Measurements from ENCODE around the gene GLYATL1.

Gene GLYATL1

GRCh38 chr11:58914821-58915543 lies 24.3 kb upstream of the GLYATL1 start:
- Histone ChIP-seq H3K4me1 (ENCODE audit: control insufficient read depth in 1 of 2, insufficient read depth in 1 of 2, low read depth in 1 of 2, low read length in 1 of 2) (no peaks in the 10 kb centered on the region), H3K27me3 (no peaks in the 10 kb centered on the region), H3K27ac (no peak overlapping the region), H3K36me3 (no peaks in the 10 kb centered on the region), H3K9me3 (no peaks in the 10 kb centered on the region), H3K4me3 (ENCODE audit: low read depth in 1 of 2, low read length in 1 of 2) (no peak overlapping the region)
- no peak for TF ChIP-seq CTCF (IDR thresholded peaks at IDR 0.05)

- Histone ChIP-seq H3K9me3 (no peaks in the 10 kb centered on the region), H3K27ac (no peak overlapping the region), H3K4me1 (ENCODE audit: control insufficient read depth in 1 of 2, insufficient read depth in 1 of 2, low read depth in 1 of 2, low read length in 1 of 2) (no peaks in the 10 kb centered on the region), H3K4me3 (ENCODE audit: low read depth in 1 of 2, low read length in 1 of 2) (no peak overlapping the region), H3K27me3 (no peaks in the 10 kb centered on the region), H3K36me3 (no peaks in the 10 kb centered on the region)
- TF ChIP-seq CTCF (IDR thresholded peaks at IDR 0.05): no peak
These were observed 22.7 kb upstream of the GLYATL1 start for GRCh38 chr11:58916637-58917036.

GRCh38 chr11:58917159-58917783 lies 22.0 kb upstream of the GLYATL1 start:
- no peak for TF ChIP-seq CTCF (IDR thresholded peaks at IDR 0.05)
- H3K9me3 ChIP-seq: no peaks in the 10 kb centered on the region
- no peaks in the 10 kb centered on the region for H3K27me3 ChIP-seq
- H3K4me1 ChIP-seq (ENCODE audit: control insufficient read depth in 1 of 2, insufficient read depth in 1 of 2, low read depth in 1 of 2, low read length in 1 of 2): no peaks in the 10 kb centered on the region
- H3K27ac ChIP-seq: no peak overlapping the region
- H3K4me3 ChIP-seq (ENCODE audit: low read depth in 1 of 2, low read length in 1 of 2): no peak overlapping the region
- no peaks in the 10 kb centered on the region for H3K36me3 ChIP-seq

- no peaks in the 10 kb centered on the region for H3K36me3 ChIP-seq
- no peak overlapping the region for H3K27ac ChIP-seq
- H3K27me3 ChIP-seq: peaks cover 11% of the 10 kb centered on the region
- H3K4me1 ChIP-seq (ENCODE audit: control insufficient read depth in 1 of 2, insufficient read depth in 1 of 2, low read depth in 1 of 2, low read length in 1 of 2): no peaks in the 10 kb centered on the region
- no peak overlapping the region for H3K4me3 ChIP-seq (ENCODE audit: low read depth in 1 of 2, low read length in 1 of 2)
- TF ChIP-seq CTCF (IDR thresholded peaks at IDR 0.05): no peak
- H3K9me3 ChIP-seq: no peaks in the 10 kb centered on the region
These were observed 19.7 kb upstream of the GLYATL1 start for GRCh38 chr11:58919561-58919960.

- no peak overlapping the region for H3K4me3 ChIP-seq (ENCODE audit: low read depth in 1 of 2, low read length in 1 of 2)
- H3K27me3 ChIP-seq: peaks cover 11% of the 10 kb centered on the region
- H3K4me1 ChIP-seq (ENCODE audit: control insufficient read depth in 1 of 2, insufficient read depth in 1 of 2, low read depth in 1 of 2, low read length in 1 of 2): no peaks in the 10 kb centered on the region
- H3K27ac ChIP-seq: no peak overlapping the region
- H3K36me3 ChIP-seq: no peaks in the 10 kb centered on the region
- H3K9me3 ChIP-seq: no peaks in the 10 kb centered on the region
- no peak for TF ChIP-seq CTCF (IDR thresholded peaks at IDR 0.05)
These were observed 19.3 kb upstream of the GLYATL1 start for GRCh38 chr11:58919980-58920379.

Measured in neutrophil (primary cell).